ENCODE results near the gene MZF1. TPM values are rescaled to one million over a fixed set of nuclear protein-coding genes. Genes with fewer than 3 reads are reported as not detected.
A peak's percentile ranks its signal among the peaks of the same experiment; 100 is the strongest.

Gene MZF1
- total RNA-seq, 1 experiment from 2014 or later: 20.4 TPM

DNA sequence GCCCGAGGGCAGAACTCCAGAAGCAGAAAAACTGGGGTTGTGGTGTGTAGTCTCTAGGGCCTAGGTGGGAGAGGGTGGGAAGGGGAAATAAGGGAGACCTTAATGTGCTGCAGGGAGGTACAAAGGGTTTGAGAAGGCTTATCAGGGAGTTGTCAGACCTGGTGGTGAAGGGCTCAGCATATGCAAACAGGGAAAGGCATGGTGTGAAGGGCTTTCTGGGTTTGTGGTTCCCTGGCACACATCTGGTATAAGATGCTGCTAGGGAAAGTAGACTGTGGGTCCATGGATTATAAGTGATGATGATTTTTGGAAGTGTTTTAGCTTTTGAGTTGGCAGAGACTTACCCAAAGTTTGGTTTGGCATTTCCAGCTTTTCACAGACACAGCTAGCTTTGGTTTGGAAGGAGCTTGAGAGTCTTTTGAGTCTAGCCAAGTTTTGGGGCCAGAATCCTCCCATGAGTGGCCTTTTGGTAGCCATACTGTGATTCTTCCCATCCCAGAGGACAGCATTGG, 27.1 kb downstream of the MZF1 start:
- Mint-ChIP-seq H3K27ac (ENCODE audit: unreplicated experiment) (peak overlapping the region; percentile 82), H3K27me3 (ENCODE audit: insufficient read depth, unreplicated experiment) (peaks cover 9% of the 10 kb centered on the region), H3K4me1 (ENCODE audit: low read depth, unreplicated experiment) (peaks cover 14% of the 10 kb centered on the region), H3K4me3 (ENCODE audit: unreplicated experiment) (peak overlapping the region; percentile 92), H3K36me3 (ENCODE audit: insufficient read depth, unreplicated experiment) (peaks cover 73% of the 10 kb centered on the region), H3K9me3 (ENCODE audit: unreplicated experiment) (no peaks in the 10 kb centered on the region)
- peaks cover 23% of the 10 kb centered on the region for H3K36me3 ChIP-seq (ENCODE audit: control insufficient read depth, insufficient read depth, low read length)
- TF ChIP-seq, protein P1, sequence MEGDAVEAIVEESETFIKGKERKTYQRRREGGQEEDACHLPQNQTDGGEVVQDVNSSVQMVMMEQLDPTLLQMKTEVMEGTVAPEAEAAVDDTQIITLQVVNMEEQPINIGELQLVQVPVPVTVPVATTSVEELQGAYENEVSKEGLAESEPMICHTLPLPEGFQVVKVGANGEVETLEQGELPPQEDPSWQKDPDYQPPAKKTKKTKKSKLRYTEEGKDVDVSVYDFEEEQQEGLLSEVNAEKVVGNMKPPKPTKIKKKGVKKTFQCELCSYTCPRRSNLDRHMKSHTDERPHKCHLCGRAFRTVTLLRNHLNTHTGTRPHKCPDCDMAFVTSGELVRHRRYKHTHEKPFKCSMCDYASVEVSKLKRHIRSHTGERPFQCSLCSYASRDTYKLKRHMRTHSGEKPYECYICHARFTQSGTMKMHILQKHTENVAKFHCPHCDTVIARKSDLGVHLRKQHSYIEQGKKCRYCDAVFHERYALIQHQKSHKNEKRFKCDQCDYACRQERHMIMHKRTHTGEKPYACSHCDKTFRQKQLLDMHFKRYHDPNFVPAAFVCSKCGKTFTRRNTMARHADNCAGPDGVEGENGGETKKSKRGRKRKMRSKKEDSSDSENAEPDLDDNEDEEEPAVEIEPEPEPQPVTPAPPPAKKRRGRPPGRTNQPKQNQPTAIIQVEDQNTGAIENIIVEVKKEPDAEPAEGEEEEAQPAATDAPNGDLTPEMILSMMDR (IDR thresholded peaks at IDR 0.05; ENCODE audit: insufficient read depth in 1 of 2, low read depth in 1 of 2, low read length in 1 of 2, severe bottlenecking in 1 of 2, unreplicated experiment in 1 of 2): no peak
- no peaks in the 10 kb centered on the region for H3K27me3 ChIP-seq (replicated peaks; ENCODE audit: control insufficient read depth, insufficient read depth, low read length)
- POLR2A ChIA-PET: no interaction called here
- CTCF ChIA-PET: interaction anchor here (0.5 kb wide), 1 partner anchor 31 kb away, joined by 7 read pairs; no protein-coding TSS in a partner anchor
- H3K9me3 ChIP-seq: no peaks in the 10 kb centered on the region
- DNase-seq: no peak
- H3K4me3 ChIP-seq (ENCODE audit: low read depth, low read length): peak overlapping the region; percentile 87
- intact Hi-C loops (cut with micrococcal nuclease; ENCODE audit: unreplicated experiment): no loop called here
- BruUV-seq (replicated peaks): TSS peak; percentile 49
- H3K4me1 ChIP-seq: peaks cover 11% of the 10 kb centered on the region

DNA sequence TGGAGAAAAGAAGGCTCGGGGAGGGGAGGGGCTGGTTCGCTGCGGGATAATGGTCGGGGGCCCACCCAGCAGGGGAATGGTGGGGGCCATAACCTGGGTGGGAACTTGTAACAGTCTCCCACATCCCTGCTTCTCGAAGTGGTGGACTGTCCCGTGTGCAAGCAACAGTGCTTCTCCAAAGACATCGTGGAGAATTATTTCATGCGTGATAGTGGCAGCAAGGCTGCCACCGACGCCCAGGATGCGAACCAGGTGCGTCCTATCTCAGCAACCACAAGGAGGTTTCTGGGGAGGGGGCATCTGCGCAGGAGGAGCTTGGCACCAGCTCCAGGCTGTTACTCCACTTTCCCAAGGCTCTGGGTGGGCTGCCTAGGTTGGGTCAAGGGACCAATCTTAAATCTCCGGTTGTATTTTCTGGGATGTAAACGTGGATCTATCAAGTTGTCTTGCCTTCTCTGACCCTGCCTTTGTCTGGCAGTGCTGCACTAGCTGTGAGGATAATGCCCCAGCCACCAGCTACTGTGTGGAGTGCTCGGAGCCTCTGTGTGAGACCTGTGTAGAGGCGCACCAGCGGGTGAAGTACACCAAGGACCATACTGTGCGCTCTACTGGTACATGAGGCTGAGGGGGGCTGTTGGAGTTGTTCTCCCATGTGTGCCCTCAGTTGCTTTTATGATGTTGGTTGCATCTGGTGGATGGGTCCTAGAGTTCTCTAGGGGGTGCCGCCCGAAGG, 27.7 kb downstream of the MZF1 start:
- POLR2A ChIA-PET: interaction anchor here (0.5 to 0.6 kb wide), 2 partner anchors 11 to 153 kb away, joined by 3 read pairs; no protein-coding TSS in a partner anchor
- Mint-ChIP-seq H3K4me3 (ENCODE audit: unreplicated experiment) (peak overlapping the region; percentile 92), H3K27me3 (ENCODE audit: insufficient read depth, unreplicated experiment) (peaks cover 9% of the 10 kb centered on the region), H3K9me3 (ENCODE audit: unreplicated experiment) (no peaks in the 10 kb centered on the region), H3K4me1 (ENCODE audit: low read depth, unreplicated experiment) (peaks cover 14% of the 10 kb centered on the region), H3K27ac (ENCODE audit: unreplicated experiment) (peak overlapping the region; percentile 82), H3K36me3 (ENCODE audit: insufficient read depth, unreplicated experiment) (peaks cover 67% of the 10 kb centered on the region)
- TF ChIP-seq, protein P1 (IDR thresholded peaks at IDR 0.05; ENCODE audit: insufficient read depth in 1 of 2, low read depth in 1 of 2, low read length in 1 of 2, severe bottlenecking in 1 of 2, unreplicated experiment in 1 of 2): no peak
- Histone ChIP-seq H3K36me3 (ENCODE audit: control insufficient read depth, insufficient read depth, low read length) (peaks cover 23% of the 10 kb centered on the region), H3K9me3 (no peaks in the 10 kb centered on the region), H3K4me3 (ENCODE audit: low read depth, low read length) (peak overlapping the region; percentile 87), H3K27me3 (replicated peaks; ENCODE audit: control insufficient read depth, insufficient read depth, low read length) (no peaks in the 10 kb centered on the region), H3K4me1 (peaks cover 11% of the 10 kb centered on the region)
- intact Hi-C loops (cut with micrococcal nuclease; ENCODE audit: unreplicated experiment): no loop called here
- no peak for DNase-seq
- CTCF ChIA-PET: interaction anchor here (0.5 kb wide), 1 partner anchor 31 kb away, joined by 7 read pairs; no protein-coding TSS in a partner anchor
- BruUV-seq (replicated peaks): no TSS peak

DNA sequence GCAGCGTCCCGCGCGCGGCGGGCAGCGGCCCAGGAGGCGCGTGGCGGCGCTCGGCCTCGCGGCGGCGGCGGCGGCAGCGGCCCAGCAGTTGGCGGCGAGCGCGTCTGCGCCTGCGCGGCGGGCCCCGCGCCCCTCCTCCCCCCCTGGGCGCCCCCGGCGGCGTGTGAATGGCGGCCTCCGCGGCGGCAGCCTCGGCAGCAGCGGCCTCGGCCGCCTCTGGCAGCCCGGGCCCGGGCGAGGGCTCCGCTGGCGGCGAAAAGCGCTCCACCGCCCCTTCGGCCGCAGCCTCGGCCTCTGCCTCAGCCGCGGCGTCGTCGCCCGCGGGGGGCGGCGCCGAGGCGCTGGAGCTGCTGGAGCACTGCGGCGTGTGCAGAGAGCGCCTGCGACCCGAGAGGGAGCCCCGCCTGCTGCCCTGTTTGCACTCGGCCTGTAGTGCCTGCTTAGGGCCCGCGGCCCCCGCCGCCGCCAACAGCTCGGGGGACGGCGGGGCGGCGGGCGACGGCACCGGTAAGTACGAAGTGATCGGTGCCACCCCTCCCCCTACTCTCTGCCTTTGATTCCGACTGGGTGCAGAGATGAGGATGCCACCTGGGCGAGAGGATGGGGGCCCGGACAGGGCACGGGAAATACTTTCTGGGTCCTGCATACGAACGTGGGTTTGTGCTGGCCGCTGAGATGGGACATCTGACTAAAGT, 28.4 kb downstream of the MZF1 start:
- POLR2A ChIA-PET: interaction anchor here (0.5 to 1.4 kb wide), 12 partner anchors 9 to 197 kb away, joined by 3 to 40 read pairs (median 6); partner anchors contain the start of genes CHMP2A, ZBTB45, ZNF497 and ZNF584
- CTCF ChIA-PET: interaction anchor here (1.0 to 1.6 kb wide), 7 partner anchors 10 to 31 kb away, joined by 3 to 22 read pairs (median 5); partner anchors contain the start of genes CHMP2A and ZBTB45
- H3K27ac Mint-ChIP-seq (ENCODE audit: unreplicated experiment): peak overlapping the region; percentile 97
- H3K36me3 Mint-ChIP-seq (ENCODE audit: insufficient read depth, unreplicated experiment): peaks cover 60% of the 10 kb centered on the region
- no peaks in the 10 kb centered on the region for H3K9me3 Mint-ChIP-seq (ENCODE audit: unreplicated experiment)
- intact Hi-C loops (cut with micrococcal nuclease; ENCODE audit: unreplicated experiment): loop anchor here (1.0 kb wide), 5 partner anchors 11 to 157 kb away; partner anchors contain the start of genes CHMP2A, RPS5 and ZBTB45
- Histone ChIP-seq H3K4me3 (ENCODE audit: low read depth, low read length) (peak overlapping the region; percentile 87), H3K4me1 (peaks cover 11% of the 10 kb centered on the region), H3K36me3 (ENCODE audit: control insufficient read depth, insufficient read depth, low read length) (peaks cover 23% of the 10 kb centered on the region), H3K27me3 (replicated peaks; ENCODE audit: control insufficient read depth, insufficient read depth, low read length) (no peaks in the 10 kb centered on the region), H3K9me3 (no peaks in the 10 kb centered on the region)
- BruUV-seq (replicated peaks): no TSS peak
- peaks cover 9% of the 10 kb centered on the region for H3K27me3 Mint-ChIP-seq (ENCODE audit: insufficient read depth, unreplicated experiment)
- H3K4me1 Mint-ChIP-seq (ENCODE audit: low read depth, unreplicated experiment): peaks cover 14% of the 10 kb centered on the region
- peak overlapping the region; percentile 92 for H3K4me3 Mint-ChIP-seq (ENCODE audit: unreplicated experiment)
- TF ChIP-seq, protein P1 (IDR thresholded peaks at IDR 0.05; ENCODE audit: insufficient read depth in 1 of 2, low read depth in 1 of 2, low read length in 1 of 2, severe bottlenecking in 1 of 2, unreplicated experiment in 1 of 2): no peak
- no peak for DNase-seq
